Hematopoietic multipotent progenitor cell treated with erythropoietin and hydrocortisone succinate and interleukin-3 and kit ligand, for 17 days (in vitro differentiated cells): Measurements from ENCODE around the gene OR2T35.
"Not testable (repeated sequence)": the region's sequence is repeated elsewhere in the genome, so short reads cannot be mapped to it uniquely, and the experiment has no call there.

Experiments
- DNase-seq: peaks from one replicate; pipeline ENCODE4 v3.0.0-alpha.2; 2015; ENCODE audit warnings: low spot score

OR2T35 gene

GRCh38 chr1:248645178-248645577 is at the start of gene OR2T35:
Gene OR2T35 (minus strand): TSS chr1:248645278. CDS start chr1:248639258, 6,020 bp downstream.
- not testable (repeated sequence) for DNase-seq

GRCh38 chr1:248691567-248692155 is 46.6 kb upstream of the OR2T35 start:
- DNase-seq: no peak

GRCh38 chr1:248688527-248689298 is 43.6 kb upstream of the OR2T35 start:
- no peak for DNase-seq

- no peak for DNase-seq
Measured at GRCh38 chr1:248686815-248687214, 41.7 kb upstream of the OR2T35 start.

- DNase-seq: no peak
Measured at GRCh38 chr1:248681651-248682050, 36.6 kb upstream of the OR2T35 start.

GRCh38 chr1:248670003-248670402 is 24.9 kb upstream of the OR2T35 start:
- no peak for DNase-seq

- not testable (repeated sequence) for DNase-seq
Measured at GRCh38 chr1:248663453-248664328, 18.6 kb upstream of the OR2T35 start.

- DNase-seq: not testable (repeated sequence)
Measured at GRCh38 chr1:248656797-248657196, 11.7 kb upstream of the OR2T35 start.

GRCh38 chr1:248655354-248655753 is 10.3 kb upstream of the OR2T35 start, which contains the start of gene OR2T27:
Gene OR2T27 (minus strand): TSS chr1:248655528. CDS start chr1:248650884, 4,644 bp downstream.
- DNase-seq: not testable (repeated sequence)

- not testable (repeated sequence) for DNase-seq
Measured at GRCh38 chr1:248648770-248649536, 3.9 kb upstream of the OR2T35 start.

GRCh38 chr1:248642971-248643651 is 2.0 kb downstream of the OR2T35 start:
- not testable (repeated sequence) for DNase-seq

- DNase-seq: not testable (repeated sequence)
Measured at GRCh38 chr1:248641583-248641982, 3.5 kb downstream of the OR2T35 start.

- not testable (repeated sequence) for DNase-seq
Measured at GRCh38 chr1:248640906-248641305, 4.2 kb downstream of the OR2T35 start.

- DNase-seq: not testable (repeated sequence)
Measured at GRCh38 chr1:248639652-248640051, 5.4 kb downstream of the OR2T35 start.

GRCh38 chr1:248636612-248637011 is 8.5 kb downstream of the OR2T35 start:
- not testable (repeated sequence) for DNase-seq

GRCh38 chr1:248634991-248635390 is 10.1 kb downstream of the OR2T35 start, which contains the start of gene OR2T11:
Gene OR2T11 (minus strand): TSS chr1:248635091. CDS start chr1:248627128, 7,963 bp downstream.
- DNase-seq: not testable (repeated sequence)

GRCh38 chr1:248631354-248632008 is 13.6 kb downstream of the OR2T35 start:
- no peak for DNase-seq

- no peak for DNase-seq
Measured at GRCh38 chr1:248630551-248630950, 14.5 kb downstream of the OR2T35 start.

- DNase-seq: no peak
Measured at GRCh38 chr1:248627971-248628844, 16.9 kb downstream of the OR2T35 start.
